Esophagus squamous epithelium (tissue), 4 donors: Measurements from ENCODE around the gene OGDH.

Experiments
- CTCF ChIP-seq, 6 experiments: fragments of 450-650 bp in 4 of 6; fragments of 200-600 bp in 2 of 6; sonication (generic) in 2 of 6; IDR thresholded peaks; one replicate each; pipeline ENCODE4 v1.5.1; 2016 to 2019; ENCODE audit warnings: antibody characterized with exemption in 6 of 6, mild to moderate bottlenecking in 4 of 6, moderate library complexity in 4 of 6
- POLR2A ChIP-seq, 4 donors: fragments of 450-650 bp; IDR thresholded peaks; one replicate each; pipeline ENCODE4 v1.6.1; 2017; ENCODE audit warnings: antibody characterized with exemption in 4 of 4, mild to moderate bottlenecking in 4 of 4, moderate library complexity in 3 of 4

- TF ChIP-seq POLR2A (IDR thresholded peaks at IDR 0.05) = no peak
- TF ChIP-seq CTCF (IDR thresholded peaks at IDR 0.05) = no peak
These were observed 87.3 kb downstream of the OGDH start for GRCh38 chr7:44693641-44694313.
